HepG2 (cell line): ENCODE data around the gene SLC22A23. TPM values are rescaled to one million over a fixed set of nuclear protein-coding genes. Genes with fewer than 3 reads are reported as not detected.
A peak's percentile ranks its signal among the peaks of the same experiment; 100 is the strongest.

ENCODE experiments used
- ARHGAP35 ChIP-seq: sonication (generic); formaldehyde crosslinking; IDR thresholded peaks from 2 replicates; pipeline ENCODE4 v1.9.0; 2022; ENCODE audit warnings: mild to moderate bottlenecking, inconsistent platforms, moderate library complexity, missing genetic modification reagents, borderline replicate concordance
- ATF4 ChIP-seq, 2 experiments: fragments of 450-650 bp in 1 of 2; sonication (generic) in 1 of 2; formaldehyde crosslinking; IDR thresholded peaks; 2 replicates each; pipeline versions ENCODE4 v1.5.0 to v1.8.0; 2020 to 2022; ENCODE audit warnings: mild to moderate bottlenecking in 1 of 2, missing genetic modification reagents in 1 of 2
- CBX5 ChIP-seq: sonication (generic); formaldehyde crosslinking; IDR thresholded peaks from 2 replicates; pipeline ENCODE4 v1.4.0; 2020; ENCODE audit warnings: missing genetic modification reagents, borderline replicate concordance
- CHD4 ChIP-seq: fragments of 200-600 bp; sonication (generic); IDR thresholded peaks from 2 replicates; pipeline ENCODE4 v1.7.0; 2017; ENCODE audit warnings: mild to moderate bottlenecking, low read length, borderline replicate concordance
- FOXO4 ChIP-seq: sonication (generic); formaldehyde crosslinking; conservative IDR thresholded peaks from 2 replicates; pipeline ENCODE4 v1.8.1; 2023; ENCODE audit warnings: missing genetic modification reagents
- HOXA3 ChIP-seq: sonication (generic); formaldehyde crosslinking; IDR thresholded peaks from 2 replicates; pipeline ENCODE4 v1.5.0; 2020; ENCODE audit warnings: missing genetic modification reagents
- MEIS1 ChIP-seq: sonication (generic); formaldehyde crosslinking; IDR thresholded peaks from 2 replicates; pipeline ENCODE4 v1.9.0; 2021; ENCODE audit warnings: mild to moderate bottlenecking, missing genetic modification reagents, moderate library complexity, borderline replicate concordance
- MLX ChIP-seq: IDR thresholded peaks from 2 replicates; pipeline ENCODE4 v1.6.1; 2016
- PRPF4 ChIP-seq: fragments of 200-400 bp; formaldehyde crosslinking; IDR thresholded peaks from 2 replicates; pipeline ENCODE4 v1.6.1; 2016; ENCODE audit warnings: low read length, low read depth; ENCODE audit not compliant: poor library complexity, severe bottlenecking
- SOX5 ChIP-seq: IDR thresholded peaks from 2 replicates; pipeline ENCODE4 v1.6.1; 2016; ENCODE audit warnings: borderline replicate concordance
- TEAD3 ChIP-seq: optimal IDR thresholded peaks from 2 replicates; pipeline ENCODE3; 2016; ENCODE audit warnings: borderline replicate concordance
- TSC22D2 ChIP-seq: sonication (generic); formaldehyde crosslinking; IDR thresholded peaks from 2 replicates; pipeline ENCODE4 v1.5.1; 2020; ENCODE audit warnings: missing genetic modification reagents, mild to moderate bottlenecking, borderline replicate concordance
- YEATS2 ChIP-seq: sonication (generic); formaldehyde crosslinking; IDR thresholded peaks from 2 replicates; pipeline ENCODE4 v1.4.0; 2020; ENCODE audit warnings: missing genetic modification reagents, borderline replicate concordance
- ZBTB39 ChIP-seq: sonication (generic); formaldehyde crosslinking; IDR thresholded peaks from 2 replicates; pipeline ENCODE4 v1.5.0; 2020; ENCODE audit warnings: missing genetic modification reagents
- ZMAT5 ChIP-seq: sonication (generic); formaldehyde crosslinking; IDR thresholded peaks from 2 replicates; pipeline ENCODE4 v1.5.0; 2020; ENCODE audit warnings: mild to moderate bottlenecking, low read depth, missing genetic modification reagents, borderline replicate concordance
- ZNF33B ChIP-seq: sonication (generic); formaldehyde crosslinking; IDR thresholded peaks from 2 replicates; pipeline ENCODE4 v1.5.1; 2020; ENCODE audit warnings: mild to moderate bottlenecking, missing genetic modification reagents
- ZNF562 ChIP-seq: sonication (generic); formaldehyde crosslinking; IDR thresholded peaks from 2 replicates; pipeline ENCODE4 v1.8.0; 2022; ENCODE audit warnings: missing genetic modification reagents, borderline replicate concordance
- ZNF569 ChIP-seq: sonication (generic); formaldehyde crosslinking; IDR thresholded peaks from 2 replicates; pipeline ENCODE4 v1.5.0; 2020; ENCODE audit warnings: mild to moderate bottlenecking, missing genetic modification reagents, moderate library complexity, borderline replicate concordance
- ZNF768 ChIP-seq: sonication (generic); formaldehyde crosslinking; IDR thresholded peaks from 2 replicates; pipeline ENCODE4 v1.4.0; 2020; ENCODE audit warnings: missing genetic modification reagents
- ZNF788 ChIP-seq: sonication (generic); formaldehyde crosslinking; IDR thresholded peaks from 2 replicates; pipeline ENCODE4 v1.5.0; 2020; ENCODE audit warnings: mild to moderate bottlenecking, missing genetic modification reagents, borderline replicate concordance
- polyA plus RNA-seq, 8 experiments: library from polyadenylated mRNA; depleted of rRNA in 3 of 8; stranded (reverse) in 7 of 8; unstranded in 1 of 8; fragments of >200 nt; fragmentation: Illumina TruSeq in 4 of 8; extraction: Trizol in 4 of 8; gene quantifications; 2 replicates each; pipeline versions ENCODE4 v1.2.1 to v1.2.3, GENCODE V29; 2011 to 2016; ENCODE audit warnings: low read depth in 4 of 8, missing spikeins in 1 of 8, mixed read lengths in 1 of 8; ENCODE audit not compliant: insufficient read depth in 1 of 8
- total RNA-seq, 5 experiments: library from RNA; depleted of rRNA; stranded (reverse); fragments of >200 nt; fragmentation: Illumina TruSeq; extraction: Trizol; gene quantifications; 2 replicates each; pipeline ENCODE4 v1.2.3, GENCODE V29; 2016; ENCODE audit warnings: low read depth in 1 of 5

The SLC22A23 gene
- total and polyA plus RNA-seq, 2 of the 13 experiments (the other 11 are each of a cell fraction or from before 2014, with no cell fraction given): 11.8 to 17.5 TPM

GRCh38 chr6:3379482-3380060, 77.3 kb downstream of the SLC22A23 start (continued):
- TF ChIP-seq FOXO4 (CRISPR knock-in tag): no peak
- TF ChIP-seq YEATS2 (CRISPR knock-in tag): no peak
- no peak for TF ChIP-seq ZNF562 (CRISPR knock-in tag)
- no peak for TF ChIP-seq MLX
- TF ChIP-seq TEAD3: peak; percentile 27
- TF ChIP-seq PRPF4: no peak
- TF ChIP-seq ZMAT5 (CRISPR knock-in tag): no peak
- TF ChIP-seq ZNF569: no peak
- TF ChIP-seq SOX5 (CRISPR knock-in tag): peak; percentile 51; the same call in 1 of the 2 replicates
- no peak for TF ChIP-seq MEIS1
- TF ChIP-seq TSC22D2 (CRISPR knock-in tag): no peak; the same call in 1 of the 2 replicates
- TF ChIP-seq ZNF33B (CRISPR knock-in tag): no peak
- TF ChIP-seq ZBTB39 (CRISPR knock-in tag): no peak
- TF ChIP-seq CHD4: no peak
- no peak for TF ChIP-seq ARHGAP35 (CRISPR knock-in tag)
- TF ChIP-seq HOXA3 (CRISPR knock-in tag): peak; percentile 76
- TF ChIP-seq ATF4 (CRISPR knock-in tag; IDR thresholded peaks at IDR 0.05): peak in 1 of 2 experiments; percentile 50; a peak in 1 of 4 replicates
- no peak for TF ChIP-seq ZNF768 (CRISPR knock-in tag)
- TF ChIP-seq CBX5 (CRISPR knock-in tag): no peak
- TF ChIP-seq ZNF788 (CRISPR knock-in tag): no peak
